Measurements from ENCODE around the gene CH25H.
A peak's percentile ranks its signal among the peaks of the same experiment; 100 is the strongest.

DNA sequence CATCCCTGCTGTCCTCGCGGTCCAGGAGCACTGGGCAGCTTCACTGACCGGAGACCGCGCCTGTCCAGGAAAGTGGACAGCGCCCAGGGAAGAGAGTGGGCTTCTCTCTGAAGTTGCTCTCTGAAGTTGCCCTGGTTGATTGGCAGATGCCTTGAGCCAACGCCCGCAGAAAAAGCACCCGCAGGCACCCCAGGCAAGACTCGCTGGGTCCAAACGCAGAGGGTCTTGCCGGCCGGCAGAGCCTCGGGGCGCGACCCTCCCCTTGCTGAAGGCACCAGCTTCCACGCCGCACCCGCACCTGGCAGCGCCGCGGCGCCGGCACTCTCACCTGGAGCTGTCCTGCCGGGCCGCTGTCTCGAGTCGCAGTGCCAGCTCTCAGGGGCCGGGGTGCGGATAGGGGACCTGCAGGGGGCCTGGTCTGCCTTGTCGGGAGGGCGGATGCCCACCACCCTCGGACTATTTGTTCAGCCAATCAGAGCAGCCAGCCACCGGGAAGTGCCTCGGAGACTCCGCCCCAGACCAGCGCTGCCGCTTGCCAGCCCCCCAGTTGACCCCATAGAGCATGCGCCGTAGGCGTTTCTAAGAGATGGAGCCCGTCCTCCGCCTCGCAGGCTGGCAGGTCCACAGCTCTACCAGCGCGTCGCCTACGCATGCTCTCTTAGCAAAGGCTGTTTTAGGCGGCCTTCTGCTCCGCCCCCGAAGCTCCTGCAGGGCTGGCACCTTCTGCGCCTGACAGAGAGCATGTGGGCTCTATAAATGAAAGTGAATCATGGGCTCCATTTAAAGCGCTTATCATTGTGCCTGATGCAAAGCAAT lies 44.5 kb upstream of the CH25H start, which contains the start of gene LIPA:
- TF ChIP-seq, protein P1, sequence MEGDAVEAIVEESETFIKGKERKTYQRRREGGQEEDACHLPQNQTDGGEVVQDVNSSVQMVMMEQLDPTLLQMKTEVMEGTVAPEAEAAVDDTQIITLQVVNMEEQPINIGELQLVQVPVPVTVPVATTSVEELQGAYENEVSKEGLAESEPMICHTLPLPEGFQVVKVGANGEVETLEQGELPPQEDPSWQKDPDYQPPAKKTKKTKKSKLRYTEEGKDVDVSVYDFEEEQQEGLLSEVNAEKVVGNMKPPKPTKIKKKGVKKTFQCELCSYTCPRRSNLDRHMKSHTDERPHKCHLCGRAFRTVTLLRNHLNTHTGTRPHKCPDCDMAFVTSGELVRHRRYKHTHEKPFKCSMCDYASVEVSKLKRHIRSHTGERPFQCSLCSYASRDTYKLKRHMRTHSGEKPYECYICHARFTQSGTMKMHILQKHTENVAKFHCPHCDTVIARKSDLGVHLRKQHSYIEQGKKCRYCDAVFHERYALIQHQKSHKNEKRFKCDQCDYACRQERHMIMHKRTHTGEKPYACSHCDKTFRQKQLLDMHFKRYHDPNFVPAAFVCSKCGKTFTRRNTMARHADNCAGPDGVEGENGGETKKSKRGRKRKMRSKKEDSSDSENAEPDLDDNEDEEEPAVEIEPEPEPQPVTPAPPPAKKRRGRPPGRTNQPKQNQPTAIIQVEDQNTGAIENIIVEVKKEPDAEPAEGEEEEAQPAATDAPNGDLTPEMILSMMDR (IDR thresholded peaks at IDR 0.05), result peak in 1 of 6 experiments; percentile 12
- TF ChIP-seq POLR2A (IDR thresholded peaks at IDR 0.05) (peak in 3 of 4 donors; percentile 35 to 81 (median 38)), POLR2AphosphoS5 (IDR thresholded peaks at IDR 0.05) (peak; percentile 45 to 67)
